Measurements from ENCODE around the gene CSRNP3.
"Not testable (repeated sequence)": the region's sequence is repeated elsewhere in the genome, so short reads cannot be mapped to it uniquely, and the experiment has no call there.

CSRNP3 gene

GRCh38 chr2:165587335-165587938 is 117.9 kb downstream of the CSRNP3 start:
- DNase-seq (ENCODE audit: low read depth in 2 of 2, low spot score in 1 of 2), result no peak

- not testable (repeated sequence) for DNase-seq (ENCODE audit: low read depth in 2 of 2, low spot score in 1 of 2)
These were observed 121.5 kb downstream of the CSRNP3 start for GRCh38 chr2:165590999-165591398.

- no peak for DNase-seq (ENCODE audit: low read depth in 2 of 2, low spot score in 1 of 2)
These were observed 123.6 kb downstream of the CSRNP3 start for GRCh38 chr2:165593081-165593480.

GRCh38 chr2:165594231-165594934 is 124.9 kb downstream of the CSRNP3 start:
- DNase-seq (ENCODE audit: low read depth in 2 of 2, low spot score in 1 of 2), result no peak

GRCh38 chr2:165594935-165595255 is 125.4 kb downstream of the CSRNP3 start:
- DNase-seq (ENCODE audit: low read depth in 2 of 2, low spot score in 1 of 2), result no peak

- no peak for DNase-seq (ENCODE audit: low read depth in 2 of 2, low spot score in 1 of 2)
These were observed 127.3 kb downstream of the CSRNP3 start for GRCh38 chr2:165596788-165597187.

GRCh38 chr2:165601065-165601830 is 131.8 kb downstream of the CSRNP3 start:
- no peak for DNase-seq (ENCODE audit: low read depth in 2 of 2, low spot score in 1 of 2)

GRCh38 chr2:165601928-165602521 is 132.5 kb downstream of the CSRNP3 start:
- DNase-seq (ENCODE audit: low read depth in 2 of 2, low spot score in 1 of 2), result no peak

GRCh38 chr2:165609672-165610071 is 140.2 kb downstream of the CSRNP3 start:
- DNase-seq (ENCODE audit: low read depth in 2 of 2, low spot score in 1 of 2), result no peak

- DNase-seq (ENCODE audit: low read depth in 2 of 2, low spot score in 1 of 2), result no peak
These were observed 141.1 kb downstream of the CSRNP3 start for GRCh38 chr2:165610591-165611029.

GRCh38 chr2:165617741-165618481 is 148.4 kb downstream of the CSRNP3 start:
- no peak for DNase-seq (ENCODE audit: low read depth in 2 of 2, low spot score in 1 of 2)

GRCh38 chr2:165618806-165619205 is 149.3 kb downstream of the CSRNP3 start:
- DNase-seq (ENCODE audit: low read depth in 2 of 2, low spot score in 1 of 2), result no peak

- no peak for DNase-seq (ENCODE audit: low read depth in 2 of 2, low spot score in 1 of 2)
These were observed 151.6 kb downstream of the CSRNP3 start for GRCh38 chr2:165621086-165621560.

GRCh38 chr2:165623161-165623560 is 153.7 kb downstream of the CSRNP3 start:
- DNase-seq (ENCODE audit: low read depth in 2 of 2, low spot score in 1 of 2), result no peak

GRCh38 chr2:165623783-165624469 is 154.4 kb downstream of the CSRNP3 start:
- DNase-seq (ENCODE audit: low read depth in 2 of 2, low spot score in 1 of 2), result no peak

GRCh38 chr2:165624470-165624800 is 154.9 kb downstream of the CSRNP3 start:
- no peak for DNase-seq (ENCODE audit: low read depth in 2 of 2, low spot score in 1 of 2)

GRCh38 chr2:165627470-165627869 is 158.0 kb downstream of the CSRNP3 start:
- DNase-seq (ENCODE audit: low read depth in 2 of 2, low spot score in 1 of 2), result no peak

GRCh38 chr2:165629776-165630175 is 160.3 kb downstream of the CSRNP3 start:
- no peak for DNase-seq (ENCODE audit: low read depth in 2 of 2, low spot score in 1 of 2)

GRCh38 chr2:165630236-165630635 is 160.7 kb downstream of the CSRNP3 start:
- no peak for DNase-seq (ENCODE audit: low read depth in 2 of 2, low spot score in 1 of 2)

GRCh38 chr2:165631089-165631488 is 161.6 kb downstream of the CSRNP3 start:
- DNase-seq (ENCODE audit: low read depth in 2 of 2, low spot score in 1 of 2), result no peak

- no peak for DNase-seq (ENCODE audit: low read depth in 2 of 2, low spot score in 1 of 2)
These were observed 163.1 kb downstream of the CSRNP3 start for GRCh38 chr2:165632594-165632993.
